Measurements from ENCODE around the gene WNK4.

- TF ChIP-seq CTCF (IDR thresholded peaks at IDR 0.05) (no peak), POLR2A (IDR thresholded peaks at IDR 0.05) (no peak)
These were observed 17.6 kb downstream of the WNK4 start for GRCh38 chr17:42798011-42798382.

Data from heart left ventricle (tissue), 13 donors.